CD4-positive, alpha-beta T cell treated with Interleukin-21 for 1 hour (primary cell): ENCODE results near the gene CAPN10.

Experiments
- DNase-seq: peaks from one replicate; pipeline ENCODE4 v3.0.0-alpha.2; 2020

The CAPN10 gene

GRCh38 chr2:240563951-240564560 is 22.5 kb upstream of the CAPN10 start:
- DNase-seq, result no peak

- DNase-seq, result peak; percentile 43
Measured at GRCh38 chr2:240564561-240565332, 21.8 kb upstream of the CAPN10 start.

GRCh38 chr2:240565333-240566202 is 21.0 kb upstream of the CAPN10 start:
- DNase-seq, result peak; percentile 96

GRCh38 chr2:240566203-240567136 is 20.1 kb upstream of the CAPN10 start:
- peak; percentile 94 for DNase-seq

GRCh38 chr2:240567137-240567871 is 19.2 kb upstream of the CAPN10 start:
- peak; percentile 49 for DNase-seq

- peak; percentile 68 for DNase-seq
Measured at GRCh38 chr2:240567872-240568677, 18.5 kb upstream of the CAPN10 start, which contains the start of gene RNPEPL1. TSS of gene RNPEPL1 (plus strand) at chr2:240568484. CDS start at chr2:240568587, 103 bp downstream.

- DNase-seq, result no peak
Measured at GRCh38 chr2:240568678-240569522, 17.6 kb upstream of the CAPN10 start.

- DNase-seq, result no peak
Measured at GRCh38 chr2:240569523-240569997, 17.0 kb upstream of the CAPN10 start.

GRCh38 chr2:240569998-240570530 is 16.5 kb upstream of the CAPN10 start:
- no peak for DNase-seq

- DNase-seq, result no peak
Measured at GRCh38 chr2:240570531-240571313, 15.8 kb upstream of the CAPN10 start.

- no peak for DNase-seq
Measured at GRCh38 chr2:240571314-240571973, 15.1 kb upstream of the CAPN10 start.

GRCh38 chr2:240572141-240573031 is 14.1 kb upstream of the CAPN10 start:
- DNase-seq, result no peak

- DNase-seq, result no peak
Measured at GRCh38 chr2:240573071-240573515, 13.4 kb upstream of the CAPN10 start.

- no peak for DNase-seq
Measured at GRCh38 chr2:240573516-240574385, 12.8 kb upstream of the CAPN10 start.

GRCh38 chr2:240574386-240575100 is 12.0 kb upstream of the CAPN10 start:
- DNase-seq, result no peak
